Calu3 (cell line): ENCODE results near the gene MACROD2. TPM values are rescaled to one million over a fixed set of nuclear protein-coding genes. Genes with fewer than 3 reads are reported as not detected.

Experiments used
- BruUV-seq: library from RNA; stranded (reverse); fragments of 400-500 nt; replicated peaks from 2 replicates; lab custom pipeline; 2021; lab: Mats Ljungman, UMichigan
- CTCF ChIA-PET: fragments of 300-600 bp; sonication (Branson Sonifier 250); formaldehyde crosslinking; loops from one replicate; lab custom pipeline; 2022; ENCODE audit warnings: antibody characterized with exemption; lab: Charles Lee
- DNase-seq: peaks from one replicate; pipeline ENCODE4 v3.0.0; 2022
- H3K27ac Mint-ChIP-seq: one replicate; pipeline ENCODE4 v1.8.0; 2022; ENCODE audit warnings: mixed read lengths; ENCODE audit not compliant: unreplicated experiment
- H3K27me3 Mint-ChIP-seq: one replicate; pipeline ENCODE4 v1.8.0; 2022; ENCODE audit warnings: mixed read lengths; ENCODE audit not compliant: unreplicated experiment
- H3K36me3 Mint-ChIP-seq: one replicate; pipeline ENCODE4 v1.8.0; 2022; ENCODE audit warnings: mild to moderate bottlenecking, moderate library complexity, mixed read lengths; ENCODE audit not compliant: insufficient read depth, unreplicated experiment
- H3K4me1 Mint-ChIP-seq: one replicate; pipeline ENCODE4 v1.8.0; 2022; ENCODE audit warnings: mild to moderate bottlenecking, low read depth, mixed read lengths; ENCODE audit not compliant: unreplicated experiment
- H3K4me3 Mint-ChIP-seq: one replicate; pipeline ENCODE4 v1.8.0; 2022; ENCODE audit warnings: mild to moderate bottlenecking, low read depth, moderate library complexity, mixed read lengths; ENCODE audit not compliant: unreplicated experiment
- H3K9me3 Mint-ChIP-seq: one replicate; pipeline ENCODE4 v1.8.0; 2022; ENCODE audit warnings: low read depth, mixed read lengths; ENCODE audit not compliant: unreplicated experiment
- intact Hi-C: fragments of 100-400 bp; cut with micrococcal nuclease; formaldehyde crosslinking; loops from one replicate; pipeline ENCODE4 v1.10.0; 2022; ENCODE audit not compliant: unreplicated experiment
- total RNA-seq: library from RNA; stranded (reverse); gene quantifications from 2 replicates; pipeline ENCODE4 v1.2.3, GENCODE V29; 2022
- TF ChIP-seq, protein P1 (sequence below): fragments of 200-600 bp; IDR thresholded peaks from one replicate; pipeline ENCODE4 v1.8.0; 2022; ENCODE audit warnings: antibody characterized with exemption; ENCODE audit not compliant: unreplicated experiment

The MACROD2 gene
- total RNA-seq, 1 experiment from 2014 or later, result 29.4 TPM

DNA sequence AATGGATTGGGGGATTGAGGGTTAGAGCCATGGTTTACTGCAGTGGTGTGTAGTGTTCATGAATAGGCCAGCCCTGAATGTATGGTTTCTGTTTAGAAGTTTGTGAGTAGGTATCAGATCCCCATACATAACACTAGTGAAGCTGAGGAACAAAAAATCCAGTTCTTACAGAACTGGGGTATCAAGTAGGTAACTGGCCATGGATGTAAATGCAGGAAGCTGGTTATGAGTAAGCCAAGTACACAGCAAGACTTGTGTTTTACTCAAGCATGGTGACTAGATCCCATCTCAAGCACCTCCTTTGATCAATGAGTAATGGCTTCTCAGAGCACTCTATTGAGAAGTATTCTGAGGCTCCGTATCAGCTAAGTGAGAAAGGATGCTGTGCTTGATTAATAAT is 955.8 kb downstream of the MACROD2 start:
- DNase-seq, result no peak

DNA sequence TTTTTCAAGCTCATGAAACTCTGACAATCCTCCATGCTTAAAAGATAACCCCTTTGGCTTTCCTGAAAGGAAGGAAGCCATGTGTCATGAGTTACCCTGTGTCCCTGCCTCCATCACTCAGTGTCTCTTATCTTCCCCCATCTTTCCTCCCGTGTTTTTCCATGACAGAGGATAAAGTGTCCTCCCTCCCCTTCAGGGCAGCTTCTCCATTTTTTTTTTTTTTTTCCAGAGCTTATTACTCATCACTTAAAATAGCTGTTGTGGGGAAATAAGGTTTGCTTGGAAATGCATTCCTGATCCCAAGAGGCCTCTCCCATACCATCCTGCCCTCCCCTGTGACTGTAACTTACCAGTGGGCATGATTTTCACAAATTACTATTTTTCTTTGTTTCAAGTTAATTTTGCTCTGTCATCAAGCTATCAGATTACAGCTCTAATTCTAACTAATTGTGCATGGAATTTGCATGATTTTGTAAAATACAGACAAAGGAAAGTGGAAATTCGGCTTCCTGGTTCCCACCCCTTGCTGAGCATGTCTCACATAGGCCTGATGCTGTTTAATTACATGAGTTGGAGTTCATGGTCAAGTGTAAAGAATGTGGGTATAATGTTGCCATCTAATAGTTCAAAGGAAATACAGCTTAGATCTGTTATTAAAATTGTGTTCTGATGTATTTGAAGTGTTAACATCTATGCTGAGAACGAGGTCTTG is 956.5 kb downstream of the MACROD2 start:
- H3K27ac Mint-ChIP-seq, result no peak overlapping the region
- H3K36me3 Mint-ChIP-seq, result no peaks in the 10 kb centered on the region
- DNase-seq, result no peak
- intact Hi-C loops, result no loop called here
- no peak overlapping the region for H3K4me3 Mint-ChIP-seq
- CTCF ChIA-PET, result no interaction called here
- no peaks in the 10 kb centered on the region for H3K4me1 Mint-ChIP-seq
- no peaks in the 10 kb centered on the region for H3K27me3 Mint-ChIP-seq
- H3K9me3 Mint-ChIP-seq, result no peaks in the 10 kb centered on the region
- TF ChIP-seq, protein P1, sequence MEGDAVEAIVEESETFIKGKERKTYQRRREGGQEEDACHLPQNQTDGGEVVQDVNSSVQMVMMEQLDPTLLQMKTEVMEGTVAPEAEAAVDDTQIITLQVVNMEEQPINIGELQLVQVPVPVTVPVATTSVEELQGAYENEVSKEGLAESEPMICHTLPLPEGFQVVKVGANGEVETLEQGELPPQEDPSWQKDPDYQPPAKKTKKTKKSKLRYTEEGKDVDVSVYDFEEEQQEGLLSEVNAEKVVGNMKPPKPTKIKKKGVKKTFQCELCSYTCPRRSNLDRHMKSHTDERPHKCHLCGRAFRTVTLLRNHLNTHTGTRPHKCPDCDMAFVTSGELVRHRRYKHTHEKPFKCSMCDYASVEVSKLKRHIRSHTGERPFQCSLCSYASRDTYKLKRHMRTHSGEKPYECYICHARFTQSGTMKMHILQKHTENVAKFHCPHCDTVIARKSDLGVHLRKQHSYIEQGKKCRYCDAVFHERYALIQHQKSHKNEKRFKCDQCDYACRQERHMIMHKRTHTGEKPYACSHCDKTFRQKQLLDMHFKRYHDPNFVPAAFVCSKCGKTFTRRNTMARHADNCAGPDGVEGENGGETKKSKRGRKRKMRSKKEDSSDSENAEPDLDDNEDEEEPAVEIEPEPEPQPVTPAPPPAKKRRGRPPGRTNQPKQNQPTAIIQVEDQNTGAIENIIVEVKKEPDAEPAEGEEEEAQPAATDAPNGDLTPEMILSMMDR, result no peak
- BruUV-seq, result no TSS peak

More for the DNA sequence above, 955.8 kb downstream of the MACROD2 start:
- TF ChIP-seq, protein P1, result no peak
- H3K4me3 Mint-ChIP-seq, result no peak overlapping the region
- H3K27me3 Mint-ChIP-seq, result no peaks in the 10 kb centered on the region
- no peaks in the 10 kb centered on the region for H3K36me3 Mint-ChIP-seq
- H3K27ac Mint-ChIP-seq, result no peak overlapping the region
- no TSS peak for BruUV-seq
- no peaks in the 10 kb centered on the region for H3K9me3 Mint-ChIP-seq
- intact Hi-C loops, result no loop called here
- no peaks in the 10 kb centered on the region for H3K4me1 Mint-ChIP-seq
- CTCF ChIA-PET, result interaction anchor here (0.6 kb wide), 1 partner anchor 266 kb away, joined by 3 read pairs; no protein-coding TSS in a partner anchor

DNA sequence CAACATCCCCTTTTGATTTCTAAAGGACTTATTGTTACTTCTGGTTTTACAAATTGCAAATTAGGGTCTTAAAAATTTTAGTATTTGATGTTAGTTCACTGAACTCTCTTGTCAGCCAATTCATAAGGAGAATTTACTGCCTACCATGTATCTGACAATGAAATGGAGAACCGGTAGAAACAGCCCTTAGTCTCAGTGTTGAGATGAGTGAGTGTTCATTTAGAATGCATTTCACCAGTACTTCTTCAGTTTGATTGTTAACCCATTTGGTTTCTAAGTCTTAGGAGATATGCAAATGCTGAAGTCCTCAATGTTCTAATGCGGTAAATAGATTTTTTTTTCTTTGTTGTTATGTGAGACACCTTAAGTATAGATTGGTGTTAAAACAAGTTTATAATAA is 958.4 kb downstream of the MACROD2 start:
- DNase-seq, result no peak
- no peaks in the 10 kb centered on the region for H3K36me3 Mint-ChIP-seq
- H3K9me3 Mint-ChIP-seq, result no peaks in the 10 kb centered on the region
- no peak overlapping the region for H3K4me3 Mint-ChIP-seq
- H3K4me1 Mint-ChIP-seq, result no peaks in the 10 kb centered on the region
- TF ChIP-seq, protein P1, result no peak
- no TSS peak for BruUV-seq
- intact Hi-C loops, result no loop called here
- no peak overlapping the region for H3K27ac Mint-ChIP-seq
- CTCF ChIA-PET, result no interaction called here
- no peaks in the 10 kb centered on the region for H3K27me3 Mint-ChIP-seq

DNA sequence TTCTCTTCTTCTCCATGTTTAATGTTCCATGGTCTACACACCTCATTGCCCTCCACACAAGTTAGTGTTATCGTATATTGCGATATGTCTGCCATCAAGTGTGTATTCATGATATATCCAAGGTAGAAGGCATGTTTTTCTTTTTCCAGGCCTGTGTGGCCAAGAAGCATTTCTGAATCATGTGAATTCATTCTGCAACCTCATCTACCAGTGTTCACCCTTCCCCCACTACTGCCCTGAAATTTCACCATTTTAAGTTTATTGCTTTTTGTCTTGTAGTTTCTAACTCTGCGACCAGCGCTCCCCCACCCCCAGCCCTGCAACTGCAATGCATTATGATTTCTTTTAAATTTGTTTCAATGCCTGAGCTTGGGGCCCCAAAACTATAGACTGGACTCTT is 960.1 kb downstream of the MACROD2 start:
- Mint-ChIP-seq H3K27me3 (no peaks in the 10 kb centered on the region), H3K4me1 (no peaks in the 10 kb centered on the region), H3K9me3 (no peaks in the 10 kb centered on the region), H3K4me3 (no peak overlapping the region), H3K27ac (no peak overlapping the region), H3K36me3 (no peaks in the 10 kb centered on the region)
- intact Hi-C loops, result no loop called here
- no peak for DNase-seq
- TF ChIP-seq, protein P1, result no peak
- BruUV-seq, result no TSS peak
- CTCF ChIA-PET, result no interaction called here
